GM23338 (cell line): Measurements from ENCODE around the gene ODF2L. TPM values are rescaled to one million over a fixed set of nuclear protein-coding genes. Genes with fewer than 3 reads are reported as not detected.

Experiments
- ATAC-seq: fragments of 200-7000 bp; cut with Tn5 transposase; 3 replicates; pipeline ENCODE4 v1.9.1; 2020
- DNase-seq: peaks from one replicate; pipeline ENCODE4 v3.0.0-alpha.2; 2015; ENCODE audit warnings: low spot score
- H2AFZ ChIP-seq: fragments of 200-600 bp; sonication (generic); 2 replicates; pipeline ENCODE4 v1.8.0; 2016; ENCODE audit warnings: antibody characterized with exemption, mild to moderate bottlenecking, moderate library complexity
- H3F3A ChIP-seq: fragments of 200-600 bp; sonication (generic); replicated peaks from 2 replicates; pipeline ENCODE4 v1.8.0; 2017; ENCODE audit warnings: antibody characterized with exemption, mixed run types, low read depth
- H3K27ac ChIP-seq: fragments of 200-600 bp; sonication (generic); 2 replicates; pipeline ENCODE4 v1.6.1; 2016; ENCODE audit warnings: low read depth
- H3K27me3 ChIP-seq: fragments of 200-600 bp; sonication (generic); 2 replicates; pipeline ENCODE4 v1.8.0; 2016; ENCODE audit warnings: mild to moderate bottlenecking, mixed run types, moderate library complexity; ENCODE audit not compliant: insufficient read depth
- H3K36me3 ChIP-seq: fragments of 200-600 bp; sonication (generic); 2 replicates; pipeline ENCODE4 v1.8.0; 2016; ENCODE audit warnings: mild to moderate bottlenecking; ENCODE audit not compliant: insufficient read depth
- H3K4me1 ChIP-seq: fragments of 200-600 bp; sonication (generic); 2 replicates; pipeline ENCODE4 v1.8.0; 2016; ENCODE audit warnings: mild to moderate bottlenecking, moderate library complexity; ENCODE audit not compliant: insufficient read depth
- H3K4me2 ChIP-seq: fragments of 200-600 bp; sonication (generic); 2 replicates; pipeline ENCODE4 v1.7.1; 2017; ENCODE audit warnings: mixed run types
- H3K4me3 ChIP-seq: fragments of 200-600 bp; sonication (generic); 2 replicates; pipeline ENCODE4 v1.6.1; 2016; ENCODE audit warnings: mixed run types
- H3K79me2 ChIP-seq: fragments of 200-600 bp; sonication (generic); replicated peaks from 2 replicates; pipeline ENCODE4 v1.8.0; 2017; ENCODE audit warnings: mild to moderate bottlenecking; ENCODE audit not compliant: insufficient read depth
- H3K9me2 ChIP-seq: fragments of 200-600 bp; sonication (generic); 2 replicates; pipeline ENCODE4 v1.8.0; 2017; ENCODE audit not compliant: insufficient read depth
- H4K20me1 ChIP-seq: fragments of 200-600 bp; sonication (generic); replicated peaks from 2 replicates; pipeline ENCODE4 v1.8.0; 2017; ENCODE audit warnings: mild to moderate bottlenecking; ENCODE audit not compliant: insufficient read depth
- H3K27ac Mint-ChIP-seq: 2 replicates; pipeline ENCODE4 v1.8.0; 2020; ENCODE audit warnings: inconsistent platforms, mild to moderate bottlenecking, moderate library complexity, mixed read lengths
- H3K27me3 Mint-ChIP-seq: 3 replicates; pipeline ENCODE4 v1.8.0; 2022; ENCODE audit warnings: low read depth, mild to moderate bottlenecking, moderate library complexity, mixed read lengths, inconsistent platforms; ENCODE audit not compliant: insufficient read depth, poor library complexity
- H3K36me3 Mint-ChIP-seq: 3 replicates; pipeline ENCODE4 v1.8.0; 2021; ENCODE audit warnings: low read depth, mild to moderate bottlenecking, inconsistent platforms, moderate library complexity, mixed read lengths
- H3K4me1 Mint-ChIP-seq: 3 replicates; pipeline ENCODE4 v1.8.0; 2020; ENCODE audit warnings: mild to moderate bottlenecking, inconsistent platforms, mixed read lengths
- H3K4me3 Mint-ChIP-seq: 3 replicates; pipeline ENCODE4 v1.8.0; 2021; ENCODE audit warnings: moderate library complexity, mild to moderate bottlenecking, inconsistent platforms, mixed read lengths
- H3K9me3 Mint-ChIP-seq: 3 replicates; pipeline ENCODE4 v1.8.0; 2020; ENCODE audit warnings: moderate library complexity, mild to moderate bottlenecking, inconsistent platforms, mixed read lengths
- CREB1 ChIP-seq: fragments of 250-450 bp; sonication (Bioruptor Pico); IDR thresholded peaks from 2 replicates; pipeline ENCODE4 v1.5.0; 2020; ENCODE audit warnings: low read depth, mild to moderate bottlenecking, moderate library complexity
- ETS1 ChIP-seq: IDR thresholded peaks from 2 replicates; pipeline ENCODE4 v1.6.1; 2016; ENCODE audit warnings: antibody characterized with exemption
- EZH2phosphoT487 ChIP-seq: fragments of 200-600 bp; sonication (generic); IDR thresholded peaks from one replicate; pipeline ENCODE4 v1.8.1; 2018; ENCODE audit warnings: antibody characterized with exemption; ENCODE audit not compliant: unreplicated experiment
- NANOG ChIP-seq: IDR thresholded peaks from 2 replicates; pipeline ENCODE4 v1.6.1; 2016; ENCODE audit warnings: antibody characterized with exemption, borderline replicate concordance
- STAT1 ChIP-seq: IDR thresholded peaks from one replicate; pipeline ENCODE4 v1.6.1; 2016; ENCODE audit warnings: antibody characterized with exemption; ENCODE audit not compliant: unreplicated experiment
- ZNF114 ChIP-seq: fragments of 250-450 bp; sonication (Bioruptor Pico); IDR thresholded peaks from 2 replicates; pipeline ENCODE4 v1.5.0; 2020; ENCODE audit warnings: mild to moderate bottlenecking, moderate library complexity
- polyA plus RNA-seq: library from polyadenylated mRNA; unstranded; fragments of >200 nt; fragmentation: Nextera tagmentation; extraction: Ambion mirVana; gene quantifications from 2 replicates; pipeline ENCODE4 v1.2.1, GENCODE V29; 2016
- total RNA-seq: library from RNA; depleted of rRNA; stranded (reverse); fragments of >200 nt; shearing (Covaris generic); gene quantifications from 2 replicates; pipeline ENCODE4 v1.2.3, GENCODE V29; 2014
- TF ChIP-seq, protein P1 (sequence below): fragments of 250-450 bp; sonication (Bioruptor Pico); IDR thresholded peaks from 2 replicates; pipeline ENCODE4 v1.5.0; 2020; ENCODE audit warnings: mild to moderate bottlenecking, moderate library complexity

The ODF2L gene
- total and polyA plus RNA-seq, 2 experiments from 2014 or later, result 29.8 to 51.5 TPM

DNA sequence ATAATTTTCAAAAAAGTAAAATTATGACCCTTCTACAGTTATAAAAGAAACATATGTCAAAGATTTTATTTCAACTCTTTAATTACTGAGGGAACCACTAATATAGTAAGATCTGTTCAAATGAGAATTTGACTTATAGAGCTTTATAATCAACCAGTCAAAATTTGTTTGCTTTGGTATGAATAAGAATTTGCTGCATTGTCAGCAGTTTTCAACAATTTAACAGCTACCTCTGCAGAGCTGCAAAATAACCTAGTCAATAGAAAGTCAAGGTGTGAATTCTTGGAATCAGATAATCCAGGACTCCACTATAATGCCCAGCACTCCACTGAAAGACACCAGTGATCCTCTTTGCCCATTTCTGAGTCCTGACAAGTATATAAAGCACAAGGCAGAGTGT, 78.2 kb downstream of the ODF2L start (continued):
- TF ChIP-seq, protein P1, sequence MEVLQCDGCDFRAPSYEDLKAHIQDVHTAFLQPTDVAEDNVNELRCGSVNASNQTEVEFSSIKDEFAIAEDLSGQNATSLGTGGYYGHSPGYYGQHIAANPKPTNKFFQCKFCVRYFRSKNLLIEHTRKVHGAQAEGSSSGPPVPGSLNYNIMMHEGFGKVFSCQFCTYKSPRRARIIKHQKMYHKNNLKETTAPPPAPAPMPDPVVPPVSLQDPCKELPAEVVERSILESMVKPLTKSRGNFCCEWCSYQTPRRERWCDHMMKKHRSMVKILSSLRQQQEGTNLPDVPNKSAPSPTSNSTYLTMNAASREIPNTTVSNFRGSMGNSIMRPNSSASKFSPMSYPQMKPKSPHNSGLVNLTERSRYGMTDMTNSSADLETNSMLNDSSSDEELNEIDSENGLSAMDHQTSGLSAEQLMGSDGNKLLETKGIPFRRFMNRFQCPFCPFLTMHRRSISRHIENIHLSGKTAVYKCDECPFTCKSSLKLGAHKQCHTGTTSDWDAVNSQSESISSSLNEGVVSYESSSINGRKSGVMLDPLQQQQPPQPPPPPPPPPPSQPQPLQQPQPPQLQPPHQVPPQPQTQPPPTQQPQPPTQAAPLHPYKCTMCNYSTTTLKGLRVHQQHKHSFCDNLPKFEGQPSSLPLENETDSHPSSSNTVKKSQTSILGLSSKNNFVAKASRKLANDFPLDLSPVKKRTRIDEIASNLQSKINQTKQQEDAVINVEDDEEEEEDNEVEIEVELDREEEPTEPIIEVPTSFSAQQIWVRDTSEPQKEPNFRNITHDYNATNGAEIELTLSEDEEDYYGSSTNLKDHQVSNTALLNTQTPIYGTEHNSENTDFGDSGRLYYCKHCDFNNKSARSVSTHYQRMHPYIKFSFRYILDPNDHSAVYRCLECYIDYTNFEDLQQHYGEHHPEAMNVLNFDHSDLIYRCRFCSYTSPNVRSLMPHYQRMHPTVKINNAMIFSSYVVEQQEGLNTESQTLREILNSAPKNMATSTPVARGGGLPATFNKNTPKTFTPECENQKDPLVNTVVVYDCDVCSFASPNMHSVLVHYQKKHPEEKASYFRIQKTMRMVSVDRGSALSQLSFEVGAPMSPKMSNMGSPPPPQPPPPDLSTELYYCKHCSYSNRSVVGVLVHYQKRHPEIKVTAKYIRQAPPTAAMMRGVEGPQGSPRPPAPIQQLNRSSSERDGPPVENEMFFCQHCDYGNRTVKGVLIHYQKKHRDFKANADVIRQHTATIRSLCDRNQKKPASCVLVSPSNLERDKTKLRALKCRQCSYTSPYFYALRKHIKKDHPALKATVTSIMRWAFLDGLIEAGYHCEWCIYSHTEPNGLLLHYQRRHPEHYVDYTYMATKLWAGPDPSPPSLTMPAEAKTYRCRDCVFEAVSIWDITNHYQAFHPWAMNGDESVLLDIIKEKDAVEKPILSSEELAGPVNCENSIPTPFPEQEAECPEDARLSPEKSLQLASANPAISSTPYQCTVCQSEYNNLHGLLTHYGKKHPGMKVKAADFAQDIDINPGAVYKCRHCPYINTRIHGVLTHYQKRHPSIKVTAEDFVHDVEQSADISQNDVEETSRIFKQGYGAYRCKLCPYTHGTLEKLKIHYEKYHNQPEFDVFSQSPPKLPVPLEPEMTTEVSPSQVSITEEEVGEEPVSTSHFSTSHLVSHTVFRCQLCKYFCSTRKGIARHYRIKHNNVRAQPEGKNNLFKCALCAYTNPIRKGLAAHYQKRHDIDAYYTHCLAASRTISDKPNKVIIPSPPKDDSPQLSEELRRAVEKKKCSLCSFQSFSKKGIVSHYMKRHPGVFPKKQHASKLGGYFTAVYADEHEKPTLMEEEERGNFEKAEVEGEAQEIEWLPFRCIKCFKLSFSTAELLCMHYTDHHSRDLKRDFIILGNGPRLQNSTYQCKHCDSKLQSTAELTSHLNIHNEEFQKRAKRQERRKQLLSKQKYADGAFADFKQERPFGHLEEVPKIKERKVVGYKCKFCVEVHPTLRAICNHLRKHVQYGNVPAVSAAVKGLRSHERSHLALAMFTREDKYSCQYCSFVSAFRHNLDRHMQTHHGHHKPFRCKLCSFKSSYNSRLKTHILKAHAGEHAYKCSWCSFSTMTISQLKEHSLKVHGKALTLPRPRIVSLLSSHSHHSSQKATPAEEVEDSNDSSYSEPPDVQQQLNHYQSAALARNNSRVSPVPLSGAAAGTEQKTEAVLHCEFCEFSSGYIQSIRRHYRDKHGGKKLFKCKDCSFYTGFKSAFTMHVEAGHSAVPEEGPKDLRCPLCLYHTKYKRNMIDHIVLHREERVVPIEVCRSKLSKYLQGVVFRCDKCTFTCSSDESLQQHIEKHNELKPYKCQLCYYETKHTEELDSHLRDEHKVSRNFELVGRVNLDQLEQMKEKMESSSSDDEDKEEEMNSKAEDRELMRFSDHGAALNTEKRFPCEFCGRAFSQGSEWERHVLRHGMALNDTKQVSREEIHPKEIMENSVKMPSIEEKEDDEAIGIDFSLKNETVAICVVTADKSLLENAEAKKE, result no peak
- TF ChIP-seq CREB1 (CRISPR knock-in tag), result no peak
- TF ChIP-seq ETS1, result no peak
- TF ChIP-seq STAT1, result no peak
- TF ChIP-seq ZNF114 (CRISPR knock-in tag), result no peak

GRCh38 chr1:86305731-86306130, 90.4 kb downstream of the ODF2L start:
- no peak overlapping the region for H3K27ac Mint-ChIP-seq
- Histone ChIP-seq H3K27me3 (no peaks in the 10 kb centered on the region), H3F3A (no peaks in the 10 kb centered on the region), H3K4me3 (no peak overlapping the region), H2AFZ (no peak overlapping the region), H3K36me3 (no peaks in the 10 kb centered on the region), H3K27ac (no peak overlapping the region), H3K4me1 (no peaks in the 10 kb centered on the region), H4K20me1 (no peaks in the 10 kb centered on the region), H3K4me2 (no peak overlapping the region), H3K9me2 (0 out of 2 replicates have a peak, but pooled peaks cover 10% of the 10 kb centered on the region), H3K79me2 (no peaks in the 10 kb centered on the region)
- DNase-seq, result no peak
- H3K4me1 Mint-ChIP-seq, result no peaks in the 10 kb centered on the region
- no peaks in the 10 kb centered on the region for H3K9me3 Mint-ChIP-seq
- H3K4me3 Mint-ChIP-seq, result no peak overlapping the region
- no peak for ATAC-seq
- H3K36me3 Mint-ChIP-seq, result no peaks in the 10 kb centered on the region
- H3K27me3 Mint-ChIP-seq, result no peaks in the 10 kb centered on the region
- TF ChIP-seq, protein P1, result no peak
- TF ChIP-seq STAT1 (no peak), NANOG (no peak), EZH2phosphoT487 (no peak)
